HepG2 (cell line): ENCODE measurements around the gene PAK1IP1. TPM values are rescaled to one million over a fixed set of nuclear protein-coding genes. Genes with fewer than 3 reads are reported as not detected.

Experiments used
- GABPA ChIP-seq, 2 experiments: IDR thresholded peaks; 2 replicates each; pipeline ENCODE4 v1.6.1; 2011 to 2016; ENCODE audit warnings: low read depth in 2 of 2, low read length in 1 of 2, missing biosample characterization in 1 of 2, missing genetic modification characterization in 1 of 2
- GTF2F1 ChIP-seq: fragments of 150-350 bp; IDR thresholded peaks from 2 replicates; pipeline ENCODE4 v1.6.1; 2014; ENCODE audit warnings: low read length
- HDAC2 ChIP-seq: sonication (generic); formaldehyde crosslinking; IDR thresholded peaks from 2 replicates; pipeline ENCODE4 v1.4.0; 2020; ENCODE audit warnings: missing genetic modification reagents
- SNAPC2 ChIP-seq: sonication (generic); formaldehyde crosslinking; IDR thresholded peaks from 2 replicates; pipeline ENCODE4 v1.8.1; 2022; ENCODE audit warnings: mild to moderate bottlenecking, missing genetic modification reagents
- TGIF2 ChIP-seq: IDR thresholded peaks from 2 replicates; pipeline ENCODE4 v1.6.1; 2016; ENCODE audit warnings: control low read depth, missing compliant biosample characterization
- ZFP36L1 ChIP-seq: sonication (generic); formaldehyde crosslinking; IDR thresholded peaks from 2 replicates; pipeline ENCODE4 v1.8.0; 2022; ENCODE audit warnings: mild to moderate bottlenecking, missing genetic modification reagents, moderate library complexity
- ZNF143 ChIP-seq: sonication (generic); formaldehyde crosslinking; IDR thresholded peaks from 2 replicates; pipeline ENCODE4 v1.4.0; 2020; ENCODE audit warnings: missing genetic modification reagents
- ZNF160 ChIP-seq: sonication (generic); formaldehyde crosslinking; IDR thresholded peaks from 2 replicates; pipeline ENCODE4 v1.8.0; 2022; ENCODE audit warnings: mild to moderate bottlenecking, inconsistent platforms, missing genetic modification reagents
- ZNF513 ChIP-seq: sonication (generic); formaldehyde crosslinking; conservative IDR thresholded peaks from 2 replicates; pipeline ENCODE4 v1.5.0; 2020; ENCODE audit warnings: missing genetic modification reagents
- ZNF558 ChIP-seq: sonication (generic); formaldehyde crosslinking; IDR thresholded peaks from 2 replicates; pipeline ENCODE4 v1.9.0; 2022; ENCODE audit warnings: mild to moderate bottlenecking, missing genetic modification reagents, borderline replicate concordance
- ZNF777 ChIP-seq: sonication (generic); formaldehyde crosslinking; IDR thresholded peaks from 2 replicates; pipeline ENCODE4 v1.4.0; 2020; ENCODE audit warnings: missing genetic modification reagents
- ZNF879 ChIP-seq: sonication (generic); formaldehyde crosslinking; IDR thresholded peaks from 2 replicates; pipeline ENCODE4 v1.8.1; 2023; ENCODE audit warnings: missing genetic modification reagents
- ZSCAN9 ChIP-seq: IDR thresholded peaks from 2 replicates; pipeline ENCODE4 v1.6.1; 2016; ENCODE audit warnings: borderline replicate concordance
- polyA plus RNA-seq, 8 experiments: library from polyadenylated mRNA; depleted of rRNA in 3 of 8; stranded (reverse) in 7 of 8; unstranded in 1 of 8; fragments of >200 nt; fragmentation: Illumina TruSeq in 4 of 8; extraction: Trizol in 4 of 8; gene quantifications; 2 replicates each; pipeline versions ENCODE4 v1.2.1 to v1.2.3, GENCODE V29; 2011 to 2016; ENCODE audit warnings: low read depth in 4 of 8, missing spikeins in 1 of 8, mixed read lengths in 1 of 8; ENCODE audit not compliant: insufficient read depth in 1 of 8
- total RNA-seq, 5 experiments: library from RNA; depleted of rRNA; stranded (reverse); fragments of >200 nt; fragmentation: Illumina TruSeq; extraction: Trizol; gene quantifications; 2 replicates each; pipeline ENCODE4 v1.2.3, GENCODE V29; 2016; ENCODE audit warnings: low read depth in 1 of 5
- TF ChIP-seq, protein P1 (sequence below): sonication (generic); formaldehyde crosslinking; IDR thresholded peaks from 2 replicates; pipeline ENCODE4 v1.5.0; 2020; ENCODE audit warnings: mild to moderate bottlenecking, missing genetic modification reagents
- TF ChIP-seq, protein P2 (sequence below): sonication (generic); formaldehyde crosslinking; IDR thresholded peaks from 2 replicates; pipeline ENCODE4 v1.8.0; 2022; ENCODE audit warnings: mild to moderate bottlenecking, missing genetic modification reagents; ENCODE audit not compliant: insufficient replicate concordance
- TF ChIP-seq, protein P3 (sequence below): sonication (generic); formaldehyde crosslinking; IDR thresholded peaks from 2 replicates; pipeline ENCODE4; 2020; ENCODE audit warnings: missing genetic modification reagents, mild to moderate bottlenecking, borderline replicate concordance
- TF ChIP-seq, protein P4 (sequence below): sonication (generic); formaldehyde crosslinking; IDR thresholded peaks from 2 replicates; pipeline ENCODE4 v1.9.0; 2021; ENCODE audit warnings: missing genetic modification reagents, borderline replicate concordance

The PAK1IP1 gene
- total and polyA plus RNA-seq, 2 of the 13 experiments (the other 11 are each of a cell fraction or from before 2014, with no cell fraction given), result 23.4 to 66.2 TPM

DNA sequence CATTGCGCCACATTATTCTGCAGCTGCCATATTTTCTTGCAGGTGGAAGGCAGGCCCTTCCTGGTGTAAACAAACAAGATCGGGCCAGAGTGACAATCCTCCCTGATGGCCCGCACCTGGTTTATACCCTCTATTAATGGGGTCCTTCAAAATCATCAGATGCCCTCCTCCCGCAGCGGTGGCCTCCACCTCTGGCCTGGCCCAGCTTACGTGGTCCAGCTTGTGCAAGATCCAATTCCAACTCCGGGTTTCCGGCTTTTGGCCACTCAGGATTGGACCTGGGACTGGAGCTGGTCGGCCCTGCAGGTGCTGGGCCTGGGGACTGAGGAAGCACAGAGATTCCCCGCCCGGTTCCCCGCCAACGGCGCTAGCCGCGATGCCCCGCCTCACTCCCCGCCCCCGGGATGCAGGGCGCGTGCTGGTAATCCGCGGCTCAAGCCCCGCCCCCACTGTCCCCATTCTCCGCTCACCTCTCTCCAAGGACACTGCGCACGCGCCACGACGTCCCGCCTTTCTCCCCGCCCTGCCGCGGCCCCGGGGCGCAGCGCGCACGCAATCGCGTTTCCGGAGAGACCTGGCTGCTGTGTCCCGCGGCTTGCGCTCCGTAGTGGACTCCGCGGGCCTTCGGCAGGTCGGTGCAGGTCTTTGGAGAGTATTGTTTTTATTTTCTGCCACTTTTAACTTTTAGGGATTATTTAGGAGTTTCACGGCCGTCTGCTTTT, 52.6 kb downstream of the PAK1IP1 start, which contains the start of gene TMEM14B (continued):
- TF ChIP-seq ZFP36L1 (peak; percentile 74; the same call in 1 of the 2 replicates), ZNF513 (no peak), TGIF2 (CRISPR knock-in tag) (peak; percentile 61; the same call in 1 of the 2 replicates), ZNF879 (CRISPR knock-in tag) (no peak; the same call in 1 of the 2 replicates), SNAPC2 (CRISPR knock-in tag) (peak; percentile 75; the same call in 1 of the 2 replicates), ZSCAN9 (CRISPR knock-in tag) (peak; percentile 91), GABPA (IDR thresholded peaks at IDR 0.05; ENCODE audit: low read depth, low read length) (peak; percentile 63), GABPA (CRISPR knock-in tag; IDR thresholded peaks at IDR 0.05; ENCODE audit: low read depth) (peak; percentile 78), HDAC2 (CRISPR knock-in tag) (peak; percentile 81), GTF2F1 (no peak), ZNF558 (CRISPR knock-in tag) (0 out of 2 replicates have a peak, but pooled peaks have one; percentile 49), ZNF160 (CRISPR knock-in tag) (peak; percentile 59; the same call in 1 of the 2 replicates), ZNF143 (CRISPR knock-in tag) (no peak; the same call in 1 of the 2 replicates), ZNF777 (CRISPR knock-in tag) (no peak; the same call in 1 of the 2 replicates)
- TF ChIP-seq, protein P1, sequence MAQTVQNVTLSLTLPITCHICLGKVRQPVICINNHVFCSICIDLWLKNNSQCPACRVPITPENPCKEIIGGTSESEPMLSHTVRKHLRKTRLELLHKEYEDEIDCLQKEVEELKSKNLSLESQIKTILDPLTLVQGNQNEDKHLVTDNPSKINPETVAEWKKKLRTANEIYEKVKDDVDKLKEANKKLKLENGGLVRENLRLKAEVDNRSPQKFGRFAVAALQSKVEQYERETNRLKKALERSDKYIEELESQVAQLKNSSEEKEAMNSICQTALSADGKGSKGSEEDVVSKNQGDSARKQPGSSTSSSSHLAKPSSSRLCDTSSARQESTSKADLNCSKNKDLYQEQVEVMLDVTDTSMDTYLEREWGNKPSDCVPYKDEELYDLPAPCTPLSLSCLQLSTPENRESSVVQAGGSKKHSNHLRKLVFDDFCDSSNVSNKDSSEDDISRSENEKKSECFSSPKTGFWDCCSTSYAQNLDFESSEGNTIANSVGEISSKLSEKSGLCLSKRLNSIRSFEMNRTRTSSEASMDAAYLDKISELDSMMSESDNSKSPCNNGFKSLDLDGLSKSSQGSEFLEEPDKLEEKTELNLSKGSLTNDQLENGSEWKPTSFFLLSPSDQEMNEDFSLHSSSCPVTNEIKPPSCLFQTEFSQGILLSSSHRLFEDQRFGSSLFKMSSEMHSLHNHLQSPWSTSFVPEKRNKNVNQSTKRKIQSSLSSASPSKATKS (CRISPR knock-in tag), result peak; percentile 74; the same call in 1 of the 2 replicates
- TF ChIP-seq, protein P2, sequence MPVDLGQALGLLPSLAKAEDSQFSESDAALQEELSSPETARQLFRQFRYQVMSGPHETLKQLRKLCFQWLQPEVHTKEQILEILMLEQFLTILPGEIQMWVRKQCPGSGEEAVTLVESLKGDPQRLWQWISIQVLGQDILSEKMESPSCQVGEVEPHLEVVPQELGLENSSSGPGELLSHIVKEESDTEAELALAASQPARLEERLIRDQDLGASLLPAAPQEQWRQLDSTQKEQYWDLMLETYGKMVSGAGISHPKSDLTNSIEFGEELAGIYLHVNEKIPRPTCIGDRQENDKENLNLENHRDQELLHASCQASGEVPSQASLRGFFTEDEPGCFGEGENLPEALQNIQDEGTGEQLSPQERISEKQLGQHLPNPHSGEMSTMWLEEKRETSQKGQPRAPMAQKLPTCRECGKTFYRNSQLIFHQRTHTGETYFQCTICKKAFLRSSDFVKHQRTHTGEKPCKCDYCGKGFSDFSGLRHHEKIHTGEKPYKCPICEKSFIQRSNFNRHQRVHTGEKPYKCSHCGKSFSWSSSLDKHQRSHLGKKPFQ, result no peak
- TF ChIP-seq, protein P3, sequence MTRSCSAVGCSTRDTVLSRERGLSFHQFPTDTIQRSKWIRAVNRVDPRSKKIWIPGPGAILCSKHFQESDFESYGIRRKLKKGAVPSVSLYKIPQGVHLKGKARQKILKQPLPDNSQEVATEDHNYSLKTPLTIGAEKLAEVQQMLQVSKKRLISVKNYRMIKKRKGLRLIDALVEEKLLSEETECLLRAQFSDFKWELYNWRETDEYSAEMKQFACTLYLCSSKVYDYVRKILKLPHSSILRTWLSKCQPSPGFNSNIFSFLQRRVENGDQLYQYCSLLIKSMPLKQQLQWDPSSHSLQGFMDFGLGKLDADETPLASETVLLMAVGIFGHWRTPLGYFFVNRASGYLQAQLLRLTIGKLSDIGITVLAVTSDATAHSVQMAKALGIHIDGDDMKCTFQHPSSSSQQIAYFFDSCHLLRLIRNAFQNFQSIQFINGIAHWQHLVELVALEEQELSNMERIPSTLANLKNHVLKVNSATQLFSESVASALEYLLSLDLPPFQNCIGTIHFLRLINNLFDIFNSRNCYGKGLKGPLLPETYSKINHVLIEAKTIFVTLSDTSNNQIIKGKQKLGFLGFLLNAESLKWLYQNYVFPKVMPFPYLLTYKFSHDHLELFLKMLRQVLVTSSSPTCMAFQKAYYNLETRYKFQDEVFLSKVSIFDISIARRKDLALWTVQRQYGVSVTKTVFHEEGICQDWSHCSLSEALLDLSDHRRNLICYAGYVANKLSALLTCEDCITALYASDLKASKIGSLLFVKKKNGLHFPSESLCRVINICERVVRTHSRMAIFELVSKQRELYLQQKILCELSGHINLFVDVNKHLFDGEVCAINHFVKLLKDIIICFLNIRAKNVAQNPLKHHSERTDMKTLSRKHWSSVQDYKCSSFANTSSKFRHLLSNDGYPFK (CRISPR knock-in tag), result peak; percentile 89
- TF ChIP-seq, protein P4, sequence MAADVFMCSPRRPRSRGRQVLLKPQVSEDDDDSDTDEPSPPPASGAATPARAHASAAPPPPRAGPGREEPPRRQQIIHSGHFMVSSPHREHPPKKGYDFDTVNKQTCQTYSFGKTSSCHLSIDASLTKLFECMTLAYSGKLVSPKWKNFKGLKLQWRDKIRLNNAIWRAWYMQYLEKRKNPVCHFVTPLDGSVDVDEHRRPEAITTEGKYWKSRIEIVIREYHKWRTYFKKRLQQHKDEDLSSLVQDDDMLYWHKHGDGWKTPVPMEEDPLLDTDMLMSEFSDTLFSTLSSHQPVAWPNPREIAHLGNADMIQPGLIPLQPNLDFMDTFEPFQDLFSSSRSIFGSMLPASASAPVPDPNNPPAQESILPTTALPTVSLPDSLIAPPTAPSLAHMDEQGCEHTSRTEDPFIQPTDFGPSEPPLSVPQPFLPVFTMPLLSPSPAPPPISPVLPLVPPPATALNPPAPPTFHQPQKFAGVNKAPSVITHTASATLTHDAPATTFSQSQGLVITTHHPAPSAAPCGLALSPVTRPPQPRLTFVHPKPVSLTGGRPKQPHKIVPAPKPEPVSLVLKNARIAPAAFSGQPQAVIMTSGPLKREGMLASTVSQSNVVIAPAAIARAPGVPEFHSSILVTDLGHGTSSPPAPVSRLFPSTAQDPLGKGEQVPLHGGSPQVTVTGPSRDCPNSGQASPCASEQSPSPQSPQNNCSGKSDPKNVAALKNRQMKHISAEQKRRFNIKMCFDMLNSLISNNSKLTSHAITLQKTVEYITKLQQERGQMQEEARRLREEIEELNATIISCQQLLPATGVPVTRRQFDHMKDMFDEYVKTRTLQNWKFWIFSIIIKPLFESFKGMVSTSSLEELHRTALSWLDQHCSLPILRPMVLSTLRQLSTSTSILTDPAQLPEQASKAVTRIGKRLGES (CRISPR knock-in tag), result 0 out of 2 replicates have a peak, but pooled peaks have one; percentile 53
